Liver (tissue), 9 donors: ENCODE measurements around the gene GRM2. TPM values are rescaled to one million over a fixed set of nuclear protein-coding genes. Genes with fewer than 3 reads are reported as not detected.

Experiments used
- DNase-seq: peaks from one replicate; pipeline ENCODE4 v3.0.0-alpha.2; 2017; ENCODE audit warnings: low spot score
- H3K27ac ChIP-seq, 2 donors: one replicate each; pipeline ENCODE4 v1.7.0; 2013; ENCODE audit warnings: inconsistent platforms in 2 of 2, low read length in 2 of 2, control low read depth in 1 of 2, low read depth in 1 of 2, mild to moderate bottlenecking in 1 of 2
- H3K27me3 ChIP-seq, 4 donors: one replicate each; pipeline versions ENCODE4 v1.6.1 to v1.7.0; 2013; ENCODE audit warnings: low read length in 3 of 4, inconsistent platforms in 1 of 4, mild to moderate bottlenecking in 1 of 4, moderate library complexity in 1 of 4; ENCODE audit not compliant: control insufficient read depth in 4 of 4, insufficient read depth in 4 of 4
- H3K36me3 ChIP-seq, 4 donors: one replicate each; pipeline versions ENCODE4 v1.6.1 to v1.7.0; 2013; ENCODE audit warnings: low read length in 3 of 4, mild to moderate bottlenecking in 3 of 4, low read depth in 1 of 4, moderate library complexity in 1 of 4; ENCODE audit not compliant: control insufficient read depth in 4 of 4, insufficient read depth in 3 of 4
- H3K4me1 ChIP-seq, 4 donors: one replicate each; pipeline versions ENCODE4 v1.6.1 to v1.7.0; 2013; ENCODE audit warnings: low read length in 3 of 4, mild to moderate bottlenecking in 3 of 4, moderate library complexity in 1 of 4; ENCODE audit not compliant: control insufficient read depth in 4 of 4, insufficient read depth in 4 of 4
- H3K4me3 ChIP-seq, 3 donors: one replicate each; pipeline versions ENCODE4 v1.6.1 to v1.7.0; 2013; ENCODE audit warnings: low read length in 3 of 3, control low read depth in 1 of 3, low read depth in 1 of 3, mild to moderate bottlenecking in 1 of 3
- H3K9ac ChIP-seq, 2 donors: one replicate each; pipeline ENCODE4 v1.7.0; 2013; ENCODE audit warnings: low read length in 2 of 2, mild to moderate bottlenecking in 2 of 2, moderate library complexity in 2 of 2, control low read depth in 1 of 2, low read depth in 1 of 2
- H3K9me3 ChIP-seq, 4 donors: one replicate each; pipeline versions ENCODE4 v1.6.1 to v1.7.0; 2013; ENCODE audit warnings: low read length in 3 of 4; ENCODE audit not compliant: control insufficient read depth in 4 of 4
- CTCF ChIP-seq: fragments of 150-350 bp; IDR thresholded peaks from 2 replicates; pipeline ENCODE4 v1.5.1; 2017; ENCODE audit warnings: improper control_type of control experiment, low read depth, low read length; ENCODE audit not compliant: missing input control
- EGR1 ChIP-seq, 2 donors: IDR thresholded peaks; 2 replicates each; pipeline ENCODE4 v1.6.1; 2016 to 2018; ENCODE audit warnings: antibody characterized with exemption in 2 of 2, low read depth in 2 of 2
- FOXA1 ChIP-seq: IDR thresholded peaks from 2 replicates; pipeline ENCODE4 v1.6.1; 2016; ENCODE audit warnings: antibody characterized with exemption
- FOXA2 ChIP-seq: IDR thresholded peaks from 2 replicates; pipeline ENCODE4 v1.6.1; 2016; ENCODE audit warnings: antibody characterized with exemption
- GABPA ChIP-seq, 2 donors: IDR thresholded peaks in 1 of 2; conservative IDR thresholded peaks in 1 of 2; 2 replicates each; pipeline ENCODE4 v1.6.1; 2016; ENCODE audit warnings: antibody characterized with exemption in 2 of 2, mild to moderate bottlenecking in 1 of 2, moderate library complexity in 1 of 2
- HNF4A ChIP-seq, 2 donors: conservative IDR thresholded peaks; 2 replicates each; pipeline ENCODE4 v1.6.1; 2016; ENCODE audit warnings: antibody characterized with exemption in 2 of 2, mild to moderate bottlenecking in 2 of 2
- HNF4G ChIP-seq: IDR thresholded peaks from 2 replicates; pipeline ENCODE4 v1.6.1; 2016; ENCODE audit warnings: antibody characterized with exemption
- JUND ChIP-seq, 2 donors: IDR thresholded peaks; 2 replicates each; pipeline ENCODE4 v1.6.1; 2016; ENCODE audit warnings: antibody characterized with exemption in 2 of 2
- NR2F2 ChIP-seq: IDR thresholded peaks from 2 replicates; pipeline ENCODE4 v1.6.1; 2016; ENCODE audit warnings: antibody characterized with exemption
- RAD21 ChIP-seq, 2 donors: IDR thresholded peaks; 2 replicates each; pipeline ENCODE4 v1.6.1; 2016; ENCODE audit warnings: antibody characterized with exemption in 2 of 2, mild to moderate bottlenecking in 2 of 2
- RXRA ChIP-seq, 2 donors: IDR thresholded peaks; 2 replicates each; pipeline ENCODE4 v1.6.1; 2017 to 2018; ENCODE audit warnings: antibody characterized with exemption in 2 of 2, mild to moderate bottlenecking in 1 of 2
- SP1 ChIP-seq: IDR thresholded peaks from 2 replicates; pipeline ENCODE4 v1.6.1; 2018; ENCODE audit warnings: antibody characterized with exemption, mild to moderate bottlenecking
- TAF1 ChIP-seq: conservative IDR thresholded peaks from 2 replicates; pipeline ENCODE4 v1.6.1; 2016; ENCODE audit warnings: antibody characterized with exemption, mild to moderate bottlenecking
- YY1 ChIP-seq: IDR thresholded peaks from 2 replicates; pipeline ENCODE4 v1.6.1; 2016; ENCODE audit warnings: antibody characterized with exemption, mild to moderate bottlenecking
- WGBS: extraction: QIAGEN DNeasy Blood & Tissue Kit; methylation state at CpG from one replicate; pipeline ENCODE4 v1.1.7; 2013; 5-methylcytosine and 5-hydroxymethylcytosine counted together
- polyA plus RNA-seq, 2 donors: library from polyadenylated mRNA; stranded (reverse) in 1 of 2; unstranded in 1 of 2; fragments of 200-250 nt in 1 of 2; fragments of >200 nt in 1 of 2; fragmentation: Nextera tagmentation in 1 of 2; extraction: Ambion mirVana in 1 of 2; gene quantifications; one replicate each; pipeline versions ENCODE4 v1.2.1 to v1.2.3, GENCODE V29; 2013 to 2015
- total RNA-seq, 2 donors: library from RNA; depleted of rRNA; stranded (reverse); fragments of >200 nt; gene quantifications; one replicate each; pipeline ENCODE4 v1.2.3, GENCODE V29; 2014
- TF ChIP-seq, protein P1 (sequence below): IDR thresholded peaks from 2 replicates; pipeline ENCODE4 v1.6.1; 2016; ENCODE audit warnings: antibody characterized with exemption, mild to moderate bottlenecking
- TF ChIP-seq, protein P2 (sequence below): IDR thresholded peaks from 2 replicates; pipeline ENCODE4 v1.6.1; 2016; ENCODE audit warnings: antibody characterized with exemption
- TF ChIP-seq, protein P3 (sequence below): IDR thresholded peaks from 2 replicates; pipeline ENCODE4 v1.6.1; 2016; ENCODE audit warnings: antibody characterized with exemption
- TF ChIP-seq, protein P4 (sequence below): IDR thresholded peaks from 2 replicates; pipeline ENCODE4 v1.6.1; 2016; ENCODE audit warnings: antibody characterized with exemption
- donor health status: healthy.
- donor health status: healthy.
- donor health status: healthy.
- donor health status: healthy.
- donor health status: healthy.

Gene GRM2
- total and polyA plus RNA-seq, 4 donors: 0.02 to 0.08 TPM; not detected in 2

DNA sequence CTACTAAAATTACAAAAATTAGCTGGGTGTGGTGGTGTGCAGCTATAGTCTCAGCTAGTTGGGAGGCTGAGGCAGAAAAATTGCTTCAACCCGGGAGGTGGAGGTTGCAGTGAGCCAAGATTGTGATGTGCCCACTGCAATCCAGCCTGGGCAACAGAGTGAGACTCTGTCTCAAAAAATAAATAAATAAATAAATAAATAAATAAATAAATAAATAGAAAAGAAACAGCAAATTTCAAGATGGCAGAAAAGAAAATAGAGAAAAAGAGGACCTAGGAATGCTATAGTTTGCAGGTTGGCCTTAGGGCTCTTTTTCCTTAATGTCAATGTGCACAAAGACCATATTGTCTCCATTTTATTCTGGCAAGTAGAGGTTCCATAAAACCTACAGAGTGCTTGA, 44.0 kb downstream of the GRM2 start:
- no peaks in the 10 kb centered on the region for H3K27me3 ChIP-seq
- 93% methylated on average over 1 of the region's 1 CpG for WGBS
- no peak for DNase-seq
- H3K27ac ChIP-seq: no peak overlapping the region
- H3K9me3 ChIP-seq: peaks cover 0 to 2% (median 0%) of the 10 kb centered on the region in 4 donors
- no peak overlapping the region for H3K4me3 ChIP-seq
- TF ChIP-seq, protein P1, sequence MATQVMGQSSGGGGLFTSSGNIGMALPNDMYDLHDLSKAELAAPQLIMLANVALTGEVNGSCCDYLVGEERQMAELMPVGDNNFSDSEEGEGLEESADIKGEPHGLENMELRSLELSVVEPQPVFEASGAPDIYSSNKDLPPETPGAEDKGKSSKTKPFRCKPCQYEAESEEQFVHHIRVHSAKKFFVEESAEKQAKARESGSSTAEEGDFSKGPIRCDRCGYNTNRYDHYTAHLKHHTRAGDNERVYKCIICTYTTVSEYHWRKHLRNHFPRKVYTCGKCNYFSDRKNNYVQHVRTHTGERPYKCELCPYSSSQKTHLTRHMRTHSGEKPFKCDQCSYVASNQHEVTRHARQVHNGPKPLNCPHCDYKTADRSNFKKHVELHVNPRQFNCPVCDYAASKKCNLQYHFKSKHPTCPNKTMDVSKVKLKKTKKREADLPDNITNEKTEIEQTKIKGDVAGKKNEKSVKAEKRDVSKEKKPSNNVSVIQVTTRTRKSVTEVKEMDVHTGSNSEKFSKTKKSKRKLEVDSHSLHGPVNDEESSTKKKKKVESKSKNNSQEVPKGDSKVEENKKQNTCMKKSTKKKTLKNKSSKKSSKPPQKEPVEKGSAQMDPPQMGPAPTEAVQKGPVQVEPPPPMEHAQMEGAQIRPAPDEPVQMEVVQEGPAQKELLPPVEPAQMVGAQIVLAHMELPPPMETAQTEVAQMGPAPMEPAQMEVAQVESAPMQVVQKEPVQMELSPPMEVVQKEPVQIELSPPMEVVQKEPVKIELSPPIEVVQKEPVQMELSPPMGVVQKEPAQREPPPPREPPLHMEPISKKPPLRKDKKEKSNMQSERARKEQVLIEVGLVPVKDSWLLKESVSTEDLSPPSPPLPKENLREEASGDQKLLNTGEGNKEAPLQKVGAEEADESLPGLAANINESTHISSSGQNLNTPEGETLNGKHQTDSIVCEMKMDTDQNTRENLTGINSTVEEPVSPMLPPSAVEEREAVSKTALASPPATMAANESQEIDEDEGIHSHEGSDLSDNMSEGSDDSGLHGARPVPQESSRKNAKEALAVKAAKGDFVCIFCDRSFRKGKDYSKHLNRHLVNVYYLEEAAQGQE: no peak
- TF ChIP-seq RXRA (IDR thresholded peaks at IDR 0.05) (no peak), NR2F2 (no peak), GABPA (IDR thresholded peaks at IDR 0.05 in 1 of 2, conservative IDR thresholded peaks at IDR 0.05 in 1 of 2) (no peak), TAF1 (no peak), JUND (IDR thresholded peaks at IDR 0.05) (no peak), RAD21 (IDR thresholded peaks at IDR 0.05) (no peak), HNF4A (conservative IDR thresholded peaks at IDR 0.05) (no peak), YY1 (no peak), FOXA2 (no peak), HNF4G (no peak), EGR1 (IDR thresholded peaks at IDR 0.05; ENCODE audit: low read depth in 2 of 2) (no peak), SP1 (no peak), FOXA1 (no peak), CTCF (no peak)
- TF ChIP-seq, protein P2, sequence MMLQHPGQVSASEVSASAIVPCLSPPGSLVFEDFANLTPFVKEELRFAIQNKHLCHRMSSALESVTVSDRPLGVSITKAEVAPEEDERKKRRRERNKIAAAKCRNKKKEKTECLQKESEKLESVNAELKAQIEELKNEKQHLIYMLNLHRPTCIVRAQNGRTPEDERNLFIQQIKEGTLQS: no peak
- TF ChIP-seq, protein P3, sequence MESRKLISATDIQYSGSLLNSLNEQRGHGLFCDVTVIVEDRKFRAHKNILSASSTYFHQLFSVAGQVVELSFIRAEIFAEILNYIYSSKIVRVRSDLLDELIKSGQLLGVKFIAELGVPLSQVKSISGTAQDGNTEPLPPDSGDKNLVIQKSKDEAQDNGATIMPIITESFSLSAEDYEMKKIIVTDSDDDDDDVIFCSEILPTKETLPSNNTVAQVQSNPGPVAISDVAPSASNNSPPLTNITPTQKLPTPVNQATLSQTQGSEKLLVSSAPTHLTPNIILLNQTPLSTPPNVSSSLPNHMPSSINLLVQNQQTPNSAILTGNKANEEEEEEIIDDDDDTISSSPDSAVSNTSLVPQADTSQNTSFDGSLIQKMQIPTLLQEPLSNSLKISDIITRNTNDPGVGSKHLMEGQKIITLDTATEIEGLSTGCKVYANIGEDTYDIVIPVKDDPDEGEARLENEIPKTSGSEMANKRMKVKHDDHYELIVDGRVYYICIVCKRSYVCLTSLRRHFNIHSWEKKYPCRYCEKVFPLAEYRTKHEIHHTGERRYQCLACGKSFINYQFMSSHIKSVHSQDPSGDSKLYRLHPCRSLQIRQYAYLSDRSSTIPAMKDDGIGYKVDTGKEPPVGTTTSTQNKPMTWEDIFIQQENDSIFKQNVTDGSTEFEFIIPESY: no peak
- TF ChIP-seq, protein P4, sequence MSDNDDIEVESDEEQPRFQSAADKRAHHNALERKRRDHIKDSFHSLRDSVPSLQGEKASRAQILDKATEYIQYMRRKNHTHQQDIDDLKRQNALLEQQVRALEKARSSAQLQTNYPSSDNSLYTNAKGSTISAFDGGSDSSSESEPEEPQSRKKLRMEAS: no peak
- H3K36me3 ChIP-seq: no peaks in the 10 kb centered on the region
- no peak overlapping the region for H3K9ac ChIP-seq
- H3K4me1 ChIP-seq: no peaks in the 10 kb centered on the region
